PC-3 (cell line): ENCODE results near the gene COMT. TPM values are rescaled to one million over a fixed set of nuclear protein-coding genes. Genes with fewer than 3 reads are reported as not detected.

Experiments used
- ATAC-seq: fragments of 200-7000 bp; cut with Tn5 transposase; 2 replicates; pipeline ENCODE4 v1.9.1; 2020; ENCODE audit warnings: mild to moderate bottlenecking, moderate library complexity
- BruUV-seq: library from RNA; stranded (reverse); fragments of 400-500 nt; replicated peaks from 2 replicates; lab custom pipeline; 2021; lab: Mats Ljungman, UMichigan
- CTCF ChIA-PET: fragments of 300-600 bp; sonication (Branson Sonifier 250); formaldehyde crosslinking; loops from one replicate; lab custom pipeline; 2022; ENCODE audit warnings: antibody characterized with exemption; lab: Charles Lee
- POLR2A ChIA-PET: fragments of 300-600 bp; sonication (Branson Sonifier 250); formaldehyde crosslinking; loops from one replicate; lab custom pipeline; 2022; ENCODE audit warnings: antibody characterized with exemption; ENCODE audit not compliant: unreplicated experiment; lab: Charles Lee
- DNase-seq: peaks from one replicate; pipeline ENCODE4 v3.0.0-alpha.2; 2015
- H2AFZ ChIP-seq: fragments of 300-600 bp; sonication (generic); 2 replicates; pipeline ENCODE4 v1.6.0; 2016; ENCODE audit warnings: antibody characterized with exemption, low read length
- H3F3A ChIP-seq: fragments of 300-600 bp; sonication (generic); one replicate; pipeline ENCODE4 v1.6.0; 2017; ENCODE audit warnings: antibody characterized with exemption, low read length, control low read depth, mild to moderate bottlenecking; ENCODE audit not compliant: unreplicated experiment
- H3K27ac ChIP-seq: fragments of 300-600 bp; sonication (generic); 2 replicates; pipeline ENCODE4 v1.5.1; 2016; ENCODE audit warnings: mild to moderate bottlenecking, low read length
- H3K27me3 ChIP-seq: fragments of 300-600 bp; sonication (generic); 2 replicates; pipeline ENCODE4 v1.6.1; 2016; ENCODE audit warnings: low read length, mixed read lengths
- H3K36me3 ChIP-seq: fragments of 300-600 bp; sonication (generic); 2 replicates; pipeline ENCODE4 v1.6.1; 2016; ENCODE audit warnings: low read depth, mixed run types, low read length, mixed read lengths
- H3K4me1 ChIP-seq: fragments of 300-600 bp; sonication (generic); 2 replicates; pipeline ENCODE4 v1.5.1; 2016; ENCODE audit warnings: low read length; ENCODE audit not compliant: insufficient read depth
- H3K4me2 ChIP-seq: fragments of 300-600 bp; sonication (generic); 2 replicates; pipeline ENCODE4 v1.6.0; 2016; ENCODE audit warnings: low read length
- H3K4me3 ChIP-seq: fragments of 300-600 bp; sonication (generic); 2 replicates; pipeline ENCODE4 v1.5.1; 2016; ENCODE audit warnings: mild to moderate bottlenecking, low read length, mixed read lengths
- H3K79me2 ChIP-seq: fragments of 300-600 bp; sonication (generic); 2 replicates; pipeline ENCODE4 v1.6.1; 2017; ENCODE audit warnings: low read length, mixed read lengths
- H3K9ac ChIP-seq: fragments of 300-600 bp; sonication (generic); 2 replicates; pipeline ENCODE4 v1.6.0; 2016; ENCODE audit warnings: mild to moderate bottlenecking, low read length
- H3K9me2 ChIP-seq: fragments of 300-600 bp; sonication (generic); replicated peaks from 2 replicates; pipeline ENCODE4 v1.6.1; 2016; ENCODE audit warnings: mixed run types, low read length, mixed read lengths
- H3K9me3 ChIP-seq: fragments of 300-600 bp; sonication (generic); 2 replicates; pipeline ENCODE4 v1.6.1; 2016; ENCODE audit warnings: low read length, mixed read lengths
- H4K20me1 ChIP-seq: fragments of 300-600 bp; sonication (generic); 2 replicates; pipeline ENCODE4 v1.6.1; 2016; ENCODE audit warnings: low read length, mixed read lengths
- EZH2 ChIP-seq: fragments of 300-600 bp; sonication (generic); IDR thresholded peaks from one replicate; pipeline ENCODE4 v1.6.1; 2017; ENCODE audit warnings: antibody characterized with exemption, mild to moderate bottlenecking, low read length; ENCODE audit not compliant: unreplicated experiment
- EZH2phosphoT487 ChIP-seq: fragments of 300-600 bp; sonication (generic); IDR thresholded peaks from 2 replicates; pipeline ENCODE4 v1.6.1; 2018; ENCODE audit warnings: mild to moderate bottlenecking, antibody characterized with exemption, low read length, borderline replicate concordance
- intact Hi-C: fragments of 100-400 bp; cut with micrococcal nuclease; formaldehyde crosslinking; loops from 2 replicates; pipeline ENCODE4 v1.9.0; 2023
- total RNA-seq: library from RNA; depleted of rRNA; stranded (reverse); fragments of >200 nt; gene quantifications from 2 replicates; pipeline ENCODE4 v1.2.3, GENCODE V29; 2014
- TF ChIP-seq, protein P1 (sequence below): fragments of 300-600 bp; sonication (generic); conservative IDR thresholded peaks from 2 replicates; pipeline ENCODE4 v1.5.1; 2017; ENCODE audit warnings: antibody characterized with exemption, low read depth, mild to moderate bottlenecking, low read length

COMT gene
- total RNA-seq, 1 experiment from 2014 or later: 204 TPM

DNA sequence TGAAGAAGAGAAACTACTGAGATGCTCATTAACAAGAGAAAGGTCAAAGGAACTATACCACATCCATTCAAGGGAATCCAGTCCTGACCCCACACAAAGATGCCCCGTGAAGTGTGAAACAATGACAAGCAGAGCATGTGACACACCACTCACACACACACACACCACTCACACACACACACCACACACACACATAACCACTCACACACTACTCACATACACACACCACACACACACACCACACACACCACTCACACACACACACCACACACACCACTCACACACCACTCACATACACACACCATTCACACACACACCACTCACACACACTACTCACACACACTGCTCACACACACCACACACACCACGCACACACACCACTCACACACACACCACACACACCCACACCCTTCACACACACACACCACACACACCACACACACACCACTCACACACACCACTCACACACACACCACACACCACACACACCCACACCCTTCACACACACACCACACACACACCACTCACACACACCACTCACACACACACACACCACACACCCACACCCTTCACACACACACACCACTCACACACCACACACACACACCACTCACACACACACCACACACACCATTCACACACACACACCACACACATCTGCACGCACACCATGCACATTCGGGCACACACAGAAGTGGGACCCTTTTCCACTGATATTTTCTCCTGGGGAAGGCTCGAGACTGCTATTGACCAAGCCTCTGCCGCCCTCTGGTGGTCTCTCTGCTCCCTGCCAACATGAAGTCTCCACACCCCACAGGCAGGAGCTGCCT lies 32.0 kb upstream of the COMT start:
- H3K9ac ChIP-seq: no peak overlapping the region
- H3K4me1 ChIP-seq: no peaks in the 10 kb centered on the region
- intact Hi-C loops: loop anchor here (1.0 kb wide), 1 partner anchor 179 kb away; no protein-coding TSS in a partner anchor
- DNase-seq: peak; percentile 75
- H3F3A ChIP-seq: no peaks in the 10 kb centered on the region
- no peak overlapping the region for H2AFZ ChIP-seq
- ChIA-PET CTCF (interaction anchor here (0.5 to 2.0 kb wide), 3 partner anchors 11 to 179 kb away, joined by 4 to 18 read pairs (median 7); no protein-coding TSS in a partner anchor), POLR2A (no interaction called here)
- ATAC-seq: peak; percentile 97
- H3K27ac ChIP-seq: no peak overlapping the region
- TF ChIP-seq, protein P1, sequence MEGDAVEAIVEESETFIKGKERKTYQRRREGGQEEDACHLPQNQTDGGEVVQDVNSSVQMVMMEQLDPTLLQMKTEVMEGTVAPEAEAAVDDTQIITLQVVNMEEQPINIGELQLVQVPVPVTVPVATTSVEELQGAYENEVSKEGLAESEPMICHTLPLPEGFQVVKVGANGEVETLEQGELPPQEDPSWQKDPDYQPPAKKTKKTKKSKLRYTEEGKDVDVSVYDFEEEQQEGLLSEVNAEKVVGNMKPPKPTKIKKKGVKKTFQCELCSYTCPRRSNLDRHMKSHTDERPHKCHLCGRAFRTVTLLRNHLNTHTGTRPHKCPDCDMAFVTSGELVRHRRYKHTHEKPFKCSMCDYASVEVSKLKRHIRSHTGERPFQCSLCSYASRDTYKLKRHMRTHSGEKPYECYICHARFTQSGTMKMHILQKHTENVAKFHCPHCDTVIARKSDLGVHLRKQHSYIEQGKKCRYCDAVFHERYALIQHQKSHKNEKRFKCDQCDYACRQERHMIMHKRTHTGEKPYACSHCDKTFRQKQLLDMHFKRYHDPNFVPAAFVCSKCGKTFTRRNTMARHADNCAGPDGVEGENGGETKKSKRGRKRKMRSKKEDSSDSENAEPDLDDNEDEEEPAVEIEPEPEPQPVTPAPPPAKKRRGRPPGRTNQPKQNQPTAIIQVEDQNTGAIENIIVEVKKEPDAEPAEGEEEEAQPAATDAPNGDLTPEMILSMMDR: peak; percentile 87
- no peak for TF ChIP-seq EZH2
- no peak for TF ChIP-seq EZH2phosphoT487
- no peaks in the 10 kb centered on the region for H3K79me2 ChIP-seq
- no peaks in the 10 kb centered on the region for H3K27me3 ChIP-seq
- no peak overlapping the region for H3K4me2 ChIP-seq
- H3K9me2 ChIP-seq: no peaks in the 10 kb centered on the region
- no peaks in the 10 kb centered on the region for H3K9me3 ChIP-seq
- no peaks in the 10 kb centered on the region for H4K20me1 ChIP-seq
- no peak overlapping the region for H3K4me3 ChIP-seq
- H3K36me3 ChIP-seq: no peaks in the 10 kb centered on the region
- no TSS peak for BruUV-seq

DNA sequence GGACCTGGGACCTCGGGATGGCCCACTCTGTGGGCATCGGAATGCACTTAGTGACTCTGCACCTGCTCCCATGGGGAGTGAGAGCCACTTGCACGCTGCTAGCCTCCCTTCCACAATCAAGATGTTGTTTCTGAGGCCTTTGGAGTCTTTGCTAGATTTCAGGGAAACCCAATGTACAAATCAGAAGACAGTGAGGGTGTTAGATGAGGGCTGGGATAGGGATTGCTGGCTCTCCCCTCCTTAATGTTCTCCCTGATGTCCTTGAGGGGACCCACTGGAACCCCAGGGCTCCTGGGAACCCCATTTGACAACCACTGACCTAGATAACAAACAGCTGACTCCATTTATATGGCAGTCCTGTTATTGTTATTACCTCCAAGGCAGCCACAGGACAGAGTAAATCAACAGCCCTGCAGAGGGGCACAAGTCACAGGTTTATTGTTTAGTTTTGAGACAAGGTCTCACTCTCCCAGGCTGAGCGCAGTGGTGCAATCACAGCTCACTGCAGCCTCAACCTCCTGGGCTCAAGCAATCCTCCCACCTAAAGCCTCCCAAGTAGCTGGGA lies 31.3 kb upstream of the COMT start:
- intact Hi-C loops: loop anchor here (1.0 kb wide), 1 partner anchor 180 kb away; no protein-coding TSS in a partner anchor
- H3K36me3 ChIP-seq: no peaks in the 10 kb centered on the region
- no peaks in the 10 kb centered on the region for H3K27me3 ChIP-seq
- no peak for TF ChIP-seq EZH2
- TF ChIP-seq, protein P1: no peak; the same call in 1 of the 2 replicates
- no peak for TF ChIP-seq EZH2phosphoT487
- ATAC-seq: no peak; the same call in 1 of the 2 replicates
- H3K4me2 ChIP-seq: no peak overlapping the region
- H3K9me3 ChIP-seq: no peaks in the 10 kb centered on the region
- H3F3A ChIP-seq: no peaks in the 10 kb centered on the region
- no TSS peak for BruUV-seq
- no peaks in the 10 kb centered on the region for H3K9me2 ChIP-seq
- H3K9ac ChIP-seq: no peak overlapping the region
- H3K4me1 ChIP-seq: no peaks in the 10 kb centered on the region
- DNase-seq: no peak
- POLR2A ChIA-PET: no interaction called here
- no peak overlapping the region for H3K27ac ChIP-seq
- H4K20me1 ChIP-seq: no peaks in the 10 kb centered on the region
- no peaks in the 10 kb centered on the region for H3K79me2 ChIP-seq
- H3K4me3 ChIP-seq: no peak overlapping the region
- H2AFZ ChIP-seq: no peak overlapping the region
- CTCF ChIA-PET: interaction anchor here (0.5 to 2.0 kb wide), 3 partner anchors 10 to 180 kb away, joined by 4 to 18 read pairs (median 7); no protein-coding TSS in a partner anchor
